KBM-7 (cell line): Measurements from ENCODE around the gene PCDHB16.
A peak's percentile ranks its signal among the peaks of the same experiment; 100 is the strongest.
"Not testable (repeated sequence)": the region's sequence is repeated elsewhere in the genome, so short reads cannot be mapped to it uniquely, and the experiment has no call there.

Source experiments
- DNase-seq: peaks from one replicate; pipeline ENCODE4 v3.0.0-alpha.2; 2015
- in situ Hi-C: fragments of 300-500 bp; cut with MboI; formaldehyde crosslinking; loops from 2 replicates; pipeline ENCODE4 v1.14.3; 2020; ENCODE audit warnings: low sequenced_read_pairs, low pct_unique_long_range_greater_than_20kb, mixed read lengths

The PCDHB16 gene

DNA sequence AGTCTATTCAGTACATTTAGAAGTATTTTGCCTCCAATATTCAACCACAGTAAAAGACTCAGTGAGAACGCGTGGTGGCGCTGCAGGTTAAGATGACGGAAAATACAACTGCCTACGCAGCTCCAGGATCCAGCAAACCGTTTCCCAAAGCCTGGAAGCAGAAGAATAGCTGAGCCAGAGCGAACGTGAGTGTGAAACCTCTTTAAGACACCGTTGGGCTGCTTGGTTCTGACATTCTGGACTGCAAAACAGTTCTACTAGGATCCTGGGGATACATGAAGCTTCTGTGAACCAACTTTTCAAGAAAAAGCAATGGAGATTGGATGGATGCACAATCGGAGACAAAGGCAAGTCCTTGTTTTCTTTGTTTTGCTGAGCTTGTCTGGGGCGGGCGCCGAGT is at the start of gene PCDHB16:
Gene PCDHB16, plus strand, starts transcription at position 140 of the 400 bp plus-strand sequence. Its CDS starts 173 bp downstream, at position 313.
- no peak for DNase-seq
- in situ Hi-C loops, result no loop called here

DNA sequence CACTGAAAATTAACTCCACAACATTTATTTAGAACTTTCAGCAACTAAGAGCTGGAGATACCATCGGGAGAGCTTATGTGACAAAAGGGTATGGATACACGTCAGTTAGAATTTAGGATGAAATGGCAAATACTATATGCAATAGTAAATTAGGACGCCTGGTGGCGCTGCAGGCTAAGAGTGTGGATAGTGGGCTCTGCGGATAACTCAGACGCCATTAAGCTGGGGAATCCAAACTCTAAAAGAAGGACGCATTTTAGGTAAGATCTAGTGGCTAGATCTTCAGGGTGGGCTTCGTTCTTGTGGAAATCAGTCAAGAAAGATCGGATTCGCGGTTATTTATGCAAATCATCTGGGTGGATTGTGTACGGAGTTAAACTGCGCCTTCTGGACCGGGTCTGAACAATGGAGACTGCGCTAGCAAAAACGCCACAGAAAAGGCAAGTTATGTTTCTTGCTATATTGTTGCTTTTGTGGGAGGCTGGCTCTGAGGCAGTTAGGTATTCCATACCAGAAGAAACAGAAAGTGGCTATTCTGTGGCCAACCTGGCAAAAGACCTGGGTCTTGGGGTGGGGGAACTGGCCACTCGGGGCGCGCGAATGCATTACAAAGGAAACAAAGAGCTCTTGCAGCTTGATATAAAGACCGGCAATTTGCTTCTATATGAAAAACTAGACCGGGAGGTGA is 47.0 kb upstream of the PCDHB16 start, which contains the start of gene PCDHB5:
Gene PCDHB5, plus strand, starts transcription at position 177 of the 688 bp plus-strand sequence. Its CDS starts 229 bp downstream, at position 406.
- in situ Hi-C loops, result no loop called here
- DNase-seq, result peak; percentile 76

DNA sequence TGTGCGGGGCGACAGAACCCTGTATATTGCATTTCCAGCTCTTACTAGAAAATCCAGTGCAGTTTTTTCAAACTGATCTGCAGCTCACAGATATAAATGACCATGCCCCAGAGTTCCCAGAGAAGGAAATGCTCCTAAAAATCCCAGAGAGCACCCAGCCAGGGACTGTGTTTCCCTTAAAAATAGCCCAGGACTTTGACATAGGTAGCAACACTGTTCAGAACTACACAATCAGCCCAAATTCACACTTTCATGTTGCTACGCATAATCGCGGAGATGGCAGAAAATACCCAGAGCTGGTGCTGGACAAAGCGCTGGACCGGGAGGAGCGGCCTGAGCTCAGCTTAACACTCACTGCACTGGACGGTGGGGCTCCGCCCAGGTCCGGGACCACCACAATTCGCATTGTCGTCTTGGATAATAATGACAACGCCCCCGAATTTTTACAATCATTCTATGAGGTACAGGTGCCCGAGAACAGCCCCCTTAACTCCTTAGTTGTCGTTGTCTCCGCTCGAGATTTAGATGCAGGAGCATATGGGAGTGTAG is 46.4 kb upstream of the PCDHB16 start:
- DNase-seq, result no peak
- in situ Hi-C loops, result no loop called here

DNA sequence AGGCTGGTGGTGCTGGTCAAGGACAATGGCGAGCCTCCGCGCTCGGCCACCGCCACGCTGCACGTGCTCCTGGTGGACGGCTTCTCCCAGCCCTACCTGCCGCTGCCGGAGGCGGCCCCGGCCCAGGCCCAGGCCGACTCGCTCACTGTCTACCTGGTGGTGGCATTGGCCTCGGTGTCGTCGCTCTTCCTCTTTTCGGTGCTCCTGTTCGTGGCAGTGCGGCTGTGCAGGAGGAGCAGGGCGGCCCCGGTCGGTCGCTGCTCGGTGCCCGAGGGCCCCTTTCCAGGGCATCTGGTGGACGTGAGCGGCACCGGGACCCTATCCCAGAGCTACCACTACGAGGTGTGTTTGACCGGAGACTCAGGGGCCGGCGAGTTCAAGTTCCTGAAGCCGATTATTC is 44.8 kb upstream of the PCDHB16 start:
- in situ Hi-C loops, DNase-seq: not testable (repeated sequence)

DNA sequence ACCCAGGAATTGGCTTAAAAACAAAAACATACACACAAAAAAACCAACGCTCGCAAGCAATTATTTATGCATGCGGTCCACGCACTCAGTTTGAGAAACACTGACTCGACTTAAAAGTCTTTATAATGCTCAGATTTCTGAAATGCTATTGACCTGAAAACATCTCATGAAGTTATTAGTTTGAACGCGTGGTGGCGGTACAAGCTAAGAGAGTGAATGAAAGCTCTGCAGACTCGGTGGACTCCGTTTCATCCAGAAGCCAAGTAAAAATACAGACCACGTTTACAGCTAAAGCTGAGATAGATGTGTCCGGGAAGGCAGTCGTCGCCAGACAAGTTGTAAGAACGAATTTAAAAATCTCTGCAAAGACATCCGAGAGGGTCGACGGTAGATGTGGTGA is 32.4 kb upstream of the PCDHB16 start, which contains the start of gene PCDHB6:
Gene PCDHB6, plus strand, starts transcription at position 246 of the 400 bp plus-strand sequence. CDS start 201 bp downstream, outside the sequence.
- in situ Hi-C loops, result no loop called here
- DNase-seq, result peak; percentile 22

DNA sequence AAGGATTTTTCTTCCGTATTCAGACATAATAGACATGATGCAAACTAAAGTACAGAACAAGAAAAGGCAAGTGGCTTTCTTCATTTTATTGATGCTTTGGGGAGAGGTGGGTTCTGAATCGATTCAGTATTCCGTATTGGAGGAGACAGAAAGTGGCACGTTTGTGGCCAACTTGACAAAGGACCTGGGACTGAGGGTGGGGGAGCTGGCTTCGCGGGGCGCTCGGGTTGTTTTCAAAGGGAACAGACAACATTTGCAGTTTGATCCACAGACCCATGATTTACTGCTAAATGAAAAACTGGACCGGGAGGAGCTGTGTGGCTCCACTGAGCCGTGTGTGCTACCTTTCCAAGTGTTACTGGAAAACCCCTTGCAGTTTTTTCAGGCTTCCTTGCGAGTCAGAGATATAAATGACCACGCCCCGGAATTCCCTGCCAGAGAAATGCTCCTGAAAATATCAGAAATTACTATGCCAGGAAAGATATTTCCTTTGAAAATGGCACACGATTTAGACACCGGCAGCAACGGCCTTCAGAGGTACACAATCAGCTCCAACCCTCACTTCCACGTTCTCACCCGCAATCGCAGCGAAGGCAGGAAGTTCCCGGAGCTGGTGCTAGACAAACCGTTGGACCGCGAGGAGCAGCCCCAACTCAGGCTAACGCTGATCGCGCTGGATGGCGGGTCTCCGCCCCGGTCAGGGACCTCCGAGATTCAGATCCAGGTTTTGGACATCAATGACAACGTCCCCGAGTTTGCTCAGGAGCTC is 31.8 kb upstream of the PCDHB16 start:
- in situ Hi-C loops, result no loop called here
- no peak for DNase-seq

DNA sequence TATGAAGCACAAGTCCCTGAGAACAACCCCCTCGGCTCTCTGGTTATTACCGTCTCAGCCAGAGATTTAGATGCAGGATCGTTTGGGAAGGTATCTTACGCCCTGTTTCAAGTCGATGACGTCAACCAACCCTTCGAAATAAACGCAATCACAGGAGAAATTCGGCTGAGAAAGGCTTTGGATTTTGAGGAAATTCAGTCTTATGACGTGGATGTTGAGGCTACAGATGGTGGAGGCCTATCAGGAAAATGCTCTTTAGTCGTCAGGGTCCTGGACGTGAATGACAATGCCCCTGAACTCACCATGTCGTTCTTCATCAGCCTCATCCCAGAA is 31.2 kb upstream of the PCDHB16 start:
- in situ Hi-C loops, result no loop called here
- DNase-seq, result no peak

DNA sequence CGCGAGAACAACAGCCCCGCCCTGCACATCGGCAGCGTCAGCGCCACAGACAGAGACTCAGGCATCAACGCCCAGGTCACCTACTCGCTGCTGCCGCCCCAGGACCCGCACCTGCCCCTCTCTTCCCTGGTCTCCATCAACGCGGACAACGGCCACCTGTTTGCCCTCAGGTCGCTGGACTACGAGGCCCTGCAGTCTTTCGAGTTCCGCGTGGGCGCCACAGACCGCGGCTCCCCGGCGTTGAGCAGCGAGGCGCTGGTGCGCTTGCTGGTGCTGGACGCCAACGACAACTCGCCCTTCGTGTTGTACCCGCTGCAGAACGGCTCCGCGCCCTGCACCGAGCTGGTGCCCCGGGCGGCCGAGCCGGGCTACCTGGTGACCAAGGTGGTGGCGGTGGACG is 30.6 kb upstream of the PCDHB16 start:
- in situ Hi-C loops, DNase-seq: not testable (repeated sequence)

DNA sequence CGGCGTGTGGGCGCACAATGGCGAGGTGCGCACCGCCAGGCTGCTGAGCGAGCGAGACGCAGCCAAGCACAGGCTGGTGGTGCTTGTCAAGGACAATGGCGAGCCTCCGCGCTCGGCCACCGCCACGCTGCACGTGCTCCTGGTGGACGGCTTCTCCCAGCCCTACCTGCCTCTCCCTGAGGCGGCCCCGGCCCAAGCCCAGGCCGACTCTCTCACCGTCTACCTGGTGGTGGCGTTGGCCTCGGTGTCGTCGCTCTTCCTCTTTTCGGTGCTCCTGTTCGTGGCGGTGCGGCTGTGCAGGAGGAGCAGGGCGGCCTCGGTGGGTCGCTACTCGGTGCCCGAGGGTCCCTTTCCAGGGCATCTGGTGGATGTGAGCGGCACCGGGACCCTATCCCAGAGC is 30.1 kb upstream of the PCDHB16 start:
- in situ Hi-C loops, DNase-seq: not testable (repeated sequence)

DNA sequence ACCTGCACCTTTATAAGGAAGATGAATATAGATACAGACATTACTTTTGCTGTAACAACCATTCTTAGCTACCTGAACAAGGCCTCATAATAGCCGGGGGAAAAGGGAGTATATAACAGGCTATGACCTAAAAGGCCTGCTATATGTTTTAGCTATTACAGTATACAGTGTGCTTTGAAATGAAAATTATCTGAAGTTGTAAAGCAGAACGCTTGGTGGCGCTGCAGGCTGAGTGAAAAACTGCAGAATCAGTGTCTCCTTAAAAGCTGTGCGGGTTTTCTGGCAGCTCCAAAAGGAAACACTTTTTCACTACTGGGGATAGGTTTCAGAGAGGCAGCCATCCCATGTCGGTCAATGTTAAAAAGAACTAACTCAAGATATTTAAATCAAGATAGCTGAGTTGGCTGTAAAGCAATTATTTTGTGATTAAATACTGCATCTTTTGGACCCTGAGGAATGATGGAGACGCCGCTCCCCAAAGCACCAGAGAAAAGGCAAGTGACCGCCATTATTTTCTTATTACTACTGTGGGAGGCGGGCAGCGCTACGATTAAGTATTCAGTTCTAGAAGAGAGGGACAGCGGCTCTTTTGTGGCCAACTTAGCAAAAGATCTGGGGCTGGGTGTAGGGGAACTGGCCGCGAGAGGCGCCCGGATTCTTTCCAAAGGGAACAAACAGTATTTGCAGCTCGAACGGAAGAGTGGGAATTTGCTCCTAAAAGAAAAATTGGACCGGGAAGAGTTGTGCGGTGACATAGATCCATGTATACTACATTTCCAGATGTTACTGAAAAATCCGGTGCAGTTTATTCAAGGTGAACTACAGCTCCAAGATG is 26.4 kb upstream of the PCDHB16 start:
- in situ Hi-C loops, result no loop called here
- DNase-seq, result no peak

DNA sequence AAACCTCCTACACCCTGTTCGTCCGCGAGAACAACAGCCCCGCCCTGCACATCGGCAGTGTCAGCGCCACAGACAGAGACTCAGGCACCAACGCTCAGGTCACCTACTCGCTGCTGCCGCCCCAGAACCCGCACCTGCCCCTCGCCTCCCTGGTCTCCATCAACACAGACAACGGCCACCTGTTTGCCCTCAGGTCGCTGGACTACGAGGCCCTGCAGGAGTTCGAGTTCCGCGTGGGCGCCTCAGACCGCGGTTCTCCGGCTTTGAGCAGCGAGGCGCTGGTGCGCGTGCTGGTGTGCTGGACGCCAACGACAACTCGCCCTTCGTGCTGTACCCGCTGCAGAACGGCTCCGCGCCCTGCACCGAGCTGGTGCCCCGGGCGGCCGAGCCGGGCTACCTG is 24.8 kb upstream of the PCDHB16 start:
- in situ Hi-C loops, DNase-seq: not testable (repeated sequence)

DNA sequence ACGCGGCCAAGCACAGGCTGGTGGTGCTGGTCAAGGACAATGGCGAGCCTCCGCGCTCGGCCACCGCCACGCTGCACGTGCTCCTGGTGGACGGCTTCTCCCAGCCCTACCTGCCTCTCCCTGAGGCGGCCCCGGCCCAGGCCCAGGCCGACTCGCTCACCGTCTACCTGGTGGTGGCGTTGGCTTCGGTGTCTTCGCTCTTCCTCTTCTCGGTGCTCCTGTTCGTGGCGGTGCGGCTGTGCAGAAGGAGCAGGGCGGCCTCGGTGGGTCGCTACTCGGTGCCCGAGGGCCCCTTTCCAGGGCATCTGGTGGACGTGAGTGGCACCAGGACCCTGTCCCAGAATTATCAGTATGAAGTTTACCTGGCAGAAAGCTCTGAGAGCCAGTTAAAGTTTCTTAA is 24.3 kb upstream of the PCDHB16 start:
- in situ Hi-C loops, DNase-seq: not testable (repeated sequence)

DNA sequence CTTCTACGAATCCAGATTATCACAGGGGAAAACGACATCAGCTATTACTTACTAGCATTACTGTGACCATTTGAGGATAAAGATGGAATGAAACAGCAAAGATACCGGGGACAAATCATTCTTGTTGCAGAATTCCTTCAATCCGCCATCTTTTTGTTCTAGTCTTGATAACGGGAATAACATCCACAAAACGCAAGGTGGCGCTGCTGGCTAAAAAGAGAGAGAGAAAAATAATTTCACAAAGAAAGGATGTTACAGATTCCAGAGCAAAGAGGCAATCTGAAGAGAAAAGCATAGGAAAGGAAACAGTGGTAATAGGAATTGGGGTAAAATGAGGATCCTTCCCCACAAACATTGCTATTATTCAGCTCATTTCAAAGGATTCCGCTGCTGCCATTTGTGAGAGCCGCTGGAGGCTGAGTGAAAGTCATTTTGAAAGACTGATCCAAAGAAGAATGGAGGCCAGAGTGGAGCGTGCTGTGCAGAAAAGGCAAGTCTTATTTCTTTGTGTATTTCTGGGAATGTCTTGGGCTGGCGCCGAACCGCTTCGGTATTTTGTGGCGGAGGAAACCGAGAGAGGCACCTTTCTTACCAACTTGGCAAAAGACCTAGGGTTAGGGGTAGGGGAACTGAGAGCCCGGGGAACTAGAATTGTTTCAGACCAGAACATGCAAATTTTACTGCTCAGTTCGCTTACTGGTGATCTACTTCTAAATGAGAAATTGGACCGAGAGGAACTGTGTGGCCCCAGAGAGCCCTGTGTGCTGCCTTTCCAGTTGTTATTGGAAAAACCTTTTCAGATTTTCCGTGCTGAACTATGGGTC is 9.6 kb upstream of the PCDHB16 start, which contains the start of gene PCDHB7:
Gene PCDHB7, plus strand, starts transcription at position 264 of the 824 bp plus-strand sequence. Its CDS starts 192 bp downstream, at position 456.
- in situ Hi-C loops, result no loop called here
- DNase-seq, result peak; percentile 26

DNA sequence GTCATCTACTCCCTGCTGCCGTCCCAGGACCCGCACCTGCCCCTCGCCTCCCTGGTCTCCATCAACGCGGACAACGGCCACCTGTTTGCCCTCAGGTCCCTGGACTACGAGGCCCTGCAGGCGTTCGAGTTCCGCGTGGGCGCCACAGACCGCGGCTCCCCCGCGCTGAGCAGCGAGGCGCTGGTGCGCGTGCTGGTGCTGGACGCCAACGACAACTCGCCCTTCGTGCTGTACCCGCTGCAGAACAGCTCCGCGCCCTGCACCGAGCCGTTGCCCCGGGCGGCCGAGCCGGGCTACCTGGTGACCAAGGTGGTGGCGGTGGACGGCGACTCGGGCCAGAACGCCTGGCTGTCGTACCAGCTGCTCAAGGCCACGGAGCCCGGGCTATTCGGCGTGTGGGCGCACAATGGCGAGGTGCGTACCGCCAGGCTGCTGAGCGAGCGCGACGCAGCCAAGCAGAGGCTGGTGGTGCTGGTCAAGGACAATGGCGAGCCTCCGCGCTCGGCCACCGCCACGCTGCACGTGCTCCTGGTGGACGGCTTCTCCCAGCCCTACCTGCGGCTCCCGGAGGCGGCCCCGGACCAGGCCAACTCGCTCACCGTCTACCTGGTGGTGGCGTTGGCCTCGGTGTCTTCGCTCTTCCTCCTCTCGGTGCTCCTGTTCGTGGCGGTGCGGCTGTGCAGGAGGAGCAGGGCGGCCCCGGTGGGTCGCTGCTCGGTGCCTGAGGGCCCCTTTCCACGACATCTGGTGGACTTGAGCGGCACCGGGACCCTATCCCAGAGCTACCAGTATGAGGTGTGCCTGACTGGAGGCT is 7.7 kb upstream of the PCDHB16 start:
- in situ Hi-C loops, DNase-seq: not testable (repeated sequence)

DNA sequence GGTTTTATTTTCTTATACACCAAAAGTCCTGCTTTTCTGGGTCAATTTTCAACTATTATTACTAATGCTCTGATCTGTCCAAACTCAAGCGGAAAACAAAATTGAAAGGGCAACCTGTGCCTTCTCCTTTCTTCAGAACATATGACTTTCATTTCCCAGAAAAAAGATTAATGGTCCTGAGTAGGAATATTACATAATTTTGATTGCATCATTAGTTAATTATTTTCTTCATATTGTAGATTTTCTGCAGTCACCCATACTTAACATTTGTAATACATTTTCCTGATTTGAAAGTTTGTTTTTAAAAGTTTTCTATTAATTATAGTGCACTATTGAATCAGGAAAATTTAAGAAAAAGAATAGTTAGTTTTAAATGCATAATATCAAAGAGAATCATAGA is 6.3 kb upstream of the PCDHB16 start:
- in situ Hi-C loops, result no loop called here

DNA sequence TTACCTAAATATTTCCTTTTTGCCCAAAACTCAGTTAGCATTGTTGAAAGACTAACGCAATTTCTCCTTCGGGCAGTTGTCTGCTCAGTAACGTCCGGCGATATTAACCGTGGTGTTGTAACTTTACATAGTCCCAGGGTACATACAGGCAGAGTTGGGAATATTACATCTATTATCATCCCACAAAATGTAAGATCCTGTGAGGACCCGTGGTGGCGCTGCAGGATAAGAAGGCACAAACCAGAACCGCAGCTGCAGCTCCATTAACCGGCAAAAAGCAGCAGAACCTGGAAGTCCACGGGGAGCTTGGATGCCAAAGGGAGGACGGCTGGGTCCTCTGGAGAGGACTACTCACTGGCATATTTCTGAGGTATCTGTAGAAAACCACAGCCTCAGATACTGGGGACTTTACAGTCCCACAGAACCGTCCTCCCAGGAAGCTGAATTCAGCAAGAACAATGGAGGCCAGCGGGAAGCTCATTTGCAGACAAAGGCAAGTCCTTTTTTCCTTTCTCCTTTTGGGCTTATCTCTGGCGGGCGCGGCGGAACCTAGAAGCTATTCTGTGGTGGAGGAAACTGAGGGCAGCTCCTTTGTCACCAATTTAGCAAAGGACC is 4.5 kb upstream of the PCDHB16 start, which contains the start of gene PCDHB8:
Gene PCDHB8, plus strand, starts transcription at position 214 of the 615 bp plus-strand sequence. Its CDS starts 245 bp downstream, at position 459.
- in situ Hi-C loops, result not testable (repeated sequence)
- peak; percentile 74 for DNase-seq

More for the DNA sequence above, 6.3 kb upstream of the PCDHB16 start:
- no peak for DNase-seq

DNA sequence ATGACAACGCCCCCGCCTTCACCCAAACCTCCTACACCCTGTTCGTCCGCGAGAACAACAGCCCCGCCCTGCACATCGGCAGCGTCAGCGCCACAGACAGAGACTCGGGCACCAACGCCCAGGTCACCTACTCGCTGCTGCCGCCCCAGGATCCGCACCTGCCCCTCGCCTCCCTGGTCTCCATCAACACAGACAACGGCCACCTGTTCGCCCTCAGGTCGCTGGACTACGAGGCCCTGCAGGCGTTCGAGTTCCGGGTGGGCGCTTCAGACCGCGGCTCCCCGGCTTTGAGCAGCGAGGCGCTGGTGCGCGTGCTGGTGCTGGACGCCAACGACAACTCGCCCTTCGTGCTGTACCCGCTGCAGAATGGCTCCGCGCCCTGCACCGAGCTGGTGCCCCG is 2.8 kb upstream of the PCDHB16 start:
- in situ Hi-C loops, DNase-seq: not testable (repeated sequence)
